HG02678 (cell line): ENCODE measurements around the gene CASP4.

ENCODE experiments used
- ATAC-seq: cut with Tn5 transposase; IDR thresholded peaks from one replicate; pipeline ENCODE4 v1.9.1; 2021; ENCODE audit warnings: mild to moderate bottlenecking, moderate library complexity; ENCODE audit not compliant: unreplicated experiment

CASP4 gene

DNA sequence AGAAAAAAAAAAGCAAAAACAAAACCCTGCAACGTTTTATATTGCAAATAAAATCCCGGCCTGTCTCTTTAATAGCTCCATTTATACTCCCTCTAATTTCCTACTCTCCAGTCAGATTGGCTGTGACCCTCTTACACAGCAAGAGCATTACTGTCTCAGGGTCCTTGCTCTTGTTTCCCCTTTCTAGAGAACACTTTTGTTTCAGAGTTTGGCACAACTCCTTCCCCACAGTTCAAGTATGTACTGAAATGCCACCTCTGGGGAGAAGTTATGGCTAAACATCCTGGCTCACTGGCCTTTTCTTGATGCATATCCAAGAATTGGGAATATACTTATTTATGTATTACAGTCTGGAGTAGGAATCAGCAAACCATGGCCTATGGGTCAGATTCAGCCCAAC lies 72.7 kb downstream of the CASP4 start:
- no peak for ATAC-seq

- no peak for ATAC-seq
Measured at GRCh38 chr11:104893876-104894275, 74.5 kb downstream of the CASP4 start.
